Transverse colon (tissue), 4 donors: Measurements from ENCODE around the gene DCP1A. TPM values are rescaled to one million over a fixed set of nuclear protein-coding genes. Genes with fewer than 3 reads are reported as not detected.

Source experiments
- DNase-seq: peaks from one replicate; pipeline ENCODE4 v3.0.0-alpha.2; 2019
- H3K27ac ChIP-seq, 4 donors: fragments of 200-600 bp; sonication (generic); 2 replicates each; pipeline ENCODE4 v1.5.1; 2016 to 2018; ENCODE audit warnings: inconsistent platforms in 4 of 4
- H3K27me3 ChIP-seq: fragments of 200-600 bp; sonication (generic); 2 replicates; pipeline ENCODE4 v1.5.1; 2017; ENCODE audit warnings: inconsistent platforms
- H3K36me3 ChIP-seq, 4 donors: fragments of 200-600 bp; sonication (generic); 2 replicates each; pipeline ENCODE4 v1.5.1; 2017 to 2019; ENCODE audit warnings: inconsistent platforms in 4 of 4
- H3K4me1 ChIP-seq, 4 donors: fragments of 200-600 bp; sonication (generic); 2 replicates each; pipeline ENCODE4 v1.5.1; 2017 to 2020; ENCODE audit warnings: inconsistent platforms in 4 of 4
- H3K4me3 ChIP-seq, 4 donors: fragments of 200-600 bp; sonication (generic); 1 replicate in 1 of 4; 2 replicates in 3 of 4; pipeline versions ENCODE4 v1.5.1 to v1.6.1; 2017 to 2019; ENCODE audit warnings: inconsistent platforms in 4 of 4
- H3K9me3 ChIP-seq, 2 donors: fragments of 200-600 bp; sonication (generic); 2 replicates each; pipeline ENCODE4 v1.5.1; 2017 to 2019; ENCODE audit warnings: inconsistent platforms in 2 of 2
- EP300 ChIP-seq: sonication (generic); formaldehyde crosslinking; IDR thresholded peaks from one replicate; pipeline ENCODE4 v1.6.1; 2017; ENCODE audit warnings: antibody characterized with exemption, low read depth
- POLR2A ChIP-seq: fragments of 450-650 bp; IDR thresholded peaks from one replicate; pipeline ENCODE4 v1.6.1; 2016; ENCODE audit warnings: antibody characterized with exemption, mild to moderate bottlenecking, moderate library complexity
- POLR2AphosphoS5 ChIP-seq, 3 donors: sonication (generic); formaldehyde crosslinking; IDR thresholded peaks; one replicate each; pipeline ENCODE4 v1.6.1; 2016; ENCODE audit warnings: antibody characterized with exemption in 3 of 3
- WGBS, 2 donors: methylation state at CpG; one replicate each; pipeline ENCODE4 v1.1.5; 2018; ENCODE audit warnings: low coverage in 1 of 2; 5-methylcytosine and 5-hydroxymethylcytosine counted together
- in situ Hi-C, 4 donors: fragments of 200-750 bp; cut with MboI; loops; one replicate each; pipeline versions ENCODE4 v1.15.0 to v1.15.1; 2017; ENCODE audit warnings: low sequenced_read_pairs in 3 of 4, low pct_ligation_motif_present in 1 of 4, low pct_unique_long_range_greater_than_20kb in 1 of 4
- intact Hi-C: fragments of 100-400 bp; cut with DNase I; formaldehyde crosslinking; loops from one replicate; pipeline ENCODE4 v1.15.1; 2023; ENCODE audit warnings: low total_unique reads
- total RNA-seq, 4 donors: library from RNA; depleted of rRNA; stranded (reverse); fragments of >200 nt; gene quantifications; one replicate each; pipeline ENCODE4 v1.1.0, GENCODE V29; 2016
- TF ChIP-seq, protein P1 (sequence below), 5 experiments: fragments of 200-600 bp in 3 of 5; fragments of 450-650 bp in 2 of 5; sonication (generic) in 3 of 5; IDR thresholded peaks; 1 replicate in 2 of 5; 2 replicates in 3 of 5; pipeline ENCODE4 v1.5.1; 2016 to 2017; ENCODE audit warnings: antibody characterized with exemption in 5 of 5, inconsistent platforms in 3 of 5, mild to moderate bottlenecking in 2 of 5, moderate library complexity in 1 of 5

Gene DCP1A
- total RNA-seq, 4 donors from 2014 or later, result 11.6 to 22.4 (median 17.2) TPM

DNA sequence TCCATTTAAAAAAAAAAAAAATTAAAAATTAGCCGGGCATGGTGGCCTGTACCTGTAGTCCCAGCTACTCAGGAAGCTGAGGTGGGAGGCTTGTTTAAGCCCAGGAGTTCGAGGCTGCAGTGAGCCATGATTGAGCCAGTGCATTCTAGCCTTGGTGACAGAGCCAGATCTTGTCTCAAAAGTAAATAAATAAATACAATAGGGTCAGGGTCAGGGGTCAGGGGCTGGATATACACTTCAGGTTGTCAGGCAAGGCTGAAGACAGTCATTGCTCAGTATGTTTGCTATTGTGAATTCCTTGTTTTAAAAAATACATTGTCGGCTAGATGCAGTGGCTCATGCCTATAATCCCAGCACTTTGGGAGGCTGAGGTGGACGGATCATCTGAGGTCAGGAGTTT lies 83.4 kb downstream of the DCP1A start:
- in situ Hi-C loops, result no loop called here
- no peak overlapping the region for H3K4me3 ChIP-seq
- no peaks in the 10 kb centered on the region for H3K9me3 ChIP-seq
- H3K36me3 ChIP-seq, result no peaks in the 10 kb centered on the region
- no peak for DNase-seq
- no peak overlapping the region for H3K27ac ChIP-seq
- peaks cover 0 to under 1% (median 0%) of the 10 kb centered on the region in 4 donors for H3K4me1 ChIP-seq
- no peaks in the 10 kb centered on the region for H3K27me3 ChIP-seq
- TF ChIP-seq, protein P1, sequence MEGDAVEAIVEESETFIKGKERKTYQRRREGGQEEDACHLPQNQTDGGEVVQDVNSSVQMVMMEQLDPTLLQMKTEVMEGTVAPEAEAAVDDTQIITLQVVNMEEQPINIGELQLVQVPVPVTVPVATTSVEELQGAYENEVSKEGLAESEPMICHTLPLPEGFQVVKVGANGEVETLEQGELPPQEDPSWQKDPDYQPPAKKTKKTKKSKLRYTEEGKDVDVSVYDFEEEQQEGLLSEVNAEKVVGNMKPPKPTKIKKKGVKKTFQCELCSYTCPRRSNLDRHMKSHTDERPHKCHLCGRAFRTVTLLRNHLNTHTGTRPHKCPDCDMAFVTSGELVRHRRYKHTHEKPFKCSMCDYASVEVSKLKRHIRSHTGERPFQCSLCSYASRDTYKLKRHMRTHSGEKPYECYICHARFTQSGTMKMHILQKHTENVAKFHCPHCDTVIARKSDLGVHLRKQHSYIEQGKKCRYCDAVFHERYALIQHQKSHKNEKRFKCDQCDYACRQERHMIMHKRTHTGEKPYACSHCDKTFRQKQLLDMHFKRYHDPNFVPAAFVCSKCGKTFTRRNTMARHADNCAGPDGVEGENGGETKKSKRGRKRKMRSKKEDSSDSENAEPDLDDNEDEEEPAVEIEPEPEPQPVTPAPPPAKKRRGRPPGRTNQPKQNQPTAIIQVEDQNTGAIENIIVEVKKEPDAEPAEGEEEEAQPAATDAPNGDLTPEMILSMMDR (IDR thresholded peaks at IDR 0.05), result no peak
- TF ChIP-seq EP300, result no peak
- TF ChIP-seq POLR2A, result no peak
- TF ChIP-seq POLR2AphosphoS5 (IDR thresholded peaks at IDR 0.05), result no peak
- intact Hi-C loops, result no loop called here
- 66 to 85% methylated on average over 3 to 4 of the region's 4 CpGs for WGBS, 2 donors

DNA sequence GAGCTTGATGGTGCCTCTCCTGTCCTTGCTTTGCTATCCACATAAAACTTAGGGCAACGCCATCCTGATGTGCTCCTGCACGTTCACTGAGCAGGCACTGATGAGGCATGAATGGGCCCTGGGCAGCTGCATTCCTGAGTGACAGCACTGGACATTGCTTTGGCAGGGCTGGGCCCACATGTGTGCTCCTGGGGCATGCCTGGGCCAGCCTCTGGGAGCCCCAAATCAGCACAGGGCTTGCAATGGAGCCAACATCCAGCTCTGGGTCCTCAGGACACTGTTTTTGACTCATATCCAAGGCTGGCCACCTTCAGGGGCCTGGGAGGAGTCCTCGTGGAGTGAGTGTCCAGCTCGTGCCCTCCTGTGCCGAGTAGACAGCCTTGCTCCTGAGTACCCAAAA lies 85.6 kb downstream of the DCP1A start:
- in situ Hi-C loops, result no loop called here
- TF ChIP-seq, protein P1 (IDR thresholded peaks at IDR 0.05), result no peak
- TF ChIP-seq POLR2AphosphoS5 (IDR thresholded peaks at IDR 0.05) (no peak), EP300 (no peak), POLR2A (no peak)
- H3K36me3 ChIP-seq, result no peaks in the 10 kb centered on the region
- H3K27me3 ChIP-seq, result no peaks in the 10 kb centered on the region
- H3K4me3 ChIP-seq, result no peak overlapping the region
- H3K4me1 ChIP-seq, result no peaks in the 10 kb centered on the region
- no peak for DNase-seq
- no peak overlapping the region for H3K27ac ChIP-seq
- intact Hi-C loops, result no loop called here
- no peaks in the 10 kb centered on the region for H3K9me3 ChIP-seq
- WGBS, 2 donors, result 80% methylated on average over 5 of the region's 5 CpGs; no CpG with 5 or more reads in 1 of the 2 donors

DNA sequence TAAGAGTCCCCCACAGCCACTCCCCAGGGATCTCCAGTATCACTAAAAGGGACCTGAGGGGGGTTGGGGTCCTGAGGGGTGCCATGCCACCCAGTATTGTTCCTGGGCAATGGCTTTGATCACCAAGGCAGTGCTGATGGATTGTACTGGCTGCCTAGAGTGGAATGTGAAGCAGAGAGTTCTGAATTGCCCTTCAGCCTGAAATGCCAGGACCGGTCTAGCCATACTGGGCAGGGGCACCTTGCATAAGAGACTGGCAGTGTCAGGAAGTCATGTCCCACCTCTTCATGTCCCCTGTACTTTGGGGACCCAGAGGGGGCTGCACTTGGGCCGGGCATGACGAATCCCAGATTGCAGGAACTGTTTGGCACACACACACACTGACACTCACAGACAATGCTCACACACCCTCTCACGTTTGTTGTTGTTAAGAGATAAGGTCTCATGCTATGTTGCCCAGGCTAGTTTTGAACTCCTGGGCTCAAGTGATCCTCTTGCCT lies 87.0 kb downstream of the DCP1A start:
- Histone ChIP-seq H3K9me3 (no peaks in the 10 kb centered on the region), H3K4me3 (no peak overlapping the region), H3K27me3 (no peaks in the 10 kb centered on the region), H3K36me3 (no peaks in the 10 kb centered on the region), H3K4me1 (peaks cover 0 to 4% (median 4%) of the 10 kb centered on the region in 4 donors), H3K27ac (no peak overlapping the region)
- in situ Hi-C loops (no loop called here), intact Hi-C loops (no loop called here)
- TF ChIP-seq POLR2AphosphoS5 (IDR thresholded peaks at IDR 0.05), result no peak
- TF ChIP-seq EP300, result no peak
- TF ChIP-seq, protein P1 (IDR thresholded peaks at IDR 0.05), result no peak
- no peak for TF ChIP-seq POLR2A
- 68% methylated on average over 4 of the region's 4 CpGs; no CpG with 5 or more reads in 1 of the 2 donors for WGBS, 2 donors
- DNase-seq, result no peak

DNA sequence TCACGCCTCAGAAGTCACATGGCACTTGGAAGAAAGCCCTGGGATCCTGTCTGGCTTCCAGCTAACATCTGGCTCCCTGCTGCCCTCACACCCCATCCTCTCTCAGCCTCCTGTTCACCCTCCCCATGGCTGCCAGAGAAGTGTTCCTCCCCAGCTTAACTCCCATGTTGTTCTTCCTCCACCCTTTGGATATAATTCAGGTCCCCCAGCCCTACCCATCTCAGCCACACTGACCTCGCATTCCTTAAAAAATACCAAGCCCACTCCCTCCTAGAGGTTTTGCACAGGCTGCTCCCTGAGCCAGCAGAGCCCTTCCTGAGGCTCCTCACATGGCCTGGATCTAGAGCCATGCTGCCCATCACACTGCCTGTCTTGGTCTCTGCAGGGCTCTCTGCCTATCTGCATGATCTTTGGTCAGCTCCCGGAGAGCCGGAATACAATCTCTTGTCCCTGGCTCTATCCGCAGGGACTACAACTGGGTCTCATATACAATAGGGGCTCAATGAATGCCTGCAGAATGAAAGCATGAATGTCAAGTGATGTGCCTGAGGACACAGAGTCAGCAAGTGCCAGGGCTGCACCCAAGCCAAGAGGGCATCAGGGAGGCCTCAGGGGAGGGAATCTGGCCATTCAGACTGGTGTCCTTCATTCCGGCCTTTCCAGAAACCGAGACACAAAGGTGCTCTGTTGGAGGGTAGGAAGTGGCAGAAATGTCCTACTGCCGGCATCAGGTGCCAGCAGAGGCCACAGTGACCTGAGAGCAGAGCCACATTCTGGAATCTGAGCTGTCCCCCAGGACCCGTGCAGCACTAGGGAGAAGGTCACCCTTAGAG lies 87.7 kb downstream of the DCP1A start:
- in situ Hi-C loops, result no loop called here
- peaks cover 0 to 5% (median 4%) of the 10 kb centered on the region in 4 donors for H3K4me1 ChIP-seq
- H3K27me3 ChIP-seq, result no peaks in the 10 kb centered on the region
- H3K27ac ChIP-seq, result no peak overlapping the region
- DNase-seq, result no peak
- no peaks in the 10 kb centered on the region for H3K9me3 ChIP-seq
- H3K36me3 ChIP-seq, result no peaks in the 10 kb centered on the region
- no peak overlapping the region for H3K4me3 ChIP-seq
- intact Hi-C loops, result loop anchor here (10.0 kb wide), 1 partner anchor 625 kb away; the partner anchor contains the start of gene ACTR8
- TF ChIP-seq POLR2A (no peak), POLR2AphosphoS5 (IDR thresholded peaks at IDR 0.05) (no peak), EP300 (no peak)
- TF ChIP-seq, protein P1 (IDR thresholded peaks at IDR 0.05), result no peak
- 84% methylated on average over 9 of the region's 9 CpGs; no CpG with 5 or more reads in 1 of the 2 donors for WGBS, 2 donors
